Measurements from ENCODE around the gene PAK6.

PAK6 gene

GRCh38 chr15:40238532-40239403, at the start of gene PAK6:
Gene PAK6, plus strand, starts transcription at chr15:40239063. Its CDS starts 25,723 bp downstream, at chr15:40264786.
- DNase-seq (ENCODE audit: low read depth in 2 of 2): no peak

- DNase-seq (ENCODE audit: low read depth in 2 of 2): no peak
These were observed 48.3 kb upstream of the PAK6 start for GRCh38 chr15:40190591-40190990.

GRCh38 chr15:40192942-40193341, 45.9 kb upstream of the PAK6 start:
- no peak for DNase-seq (ENCODE audit: low read depth in 2 of 2)

GRCh38 chr15:40197434-40197833, 41.4 kb upstream of the PAK6 start:
- DNase-seq (ENCODE audit: low read depth in 2 of 2): no peak

GRCh38 chr15:40198355-40199085, 40.3 kb upstream of the PAK6 start:
- DNase-seq (ENCODE audit: low read depth in 2 of 2): no peak

- DNase-seq (ENCODE audit: low read depth in 2 of 2): no peak
These were observed 34.8 kb upstream of the PAK6 start for GRCh38 chr15:40204100-40204499.

- DNase-seq (ENCODE audit: low read depth in 2 of 2): no peak
These were observed 21.6 kb upstream of the PAK6 start for GRCh38 chr15:40217166-40217824.

- no peak for DNase-seq (ENCODE audit: low read depth in 2 of 2)
These were observed 19.1 kb upstream of the PAK6 start for GRCh38 chr15:40219801-40220200.

GRCh38 chr15:40222131-40222530, 16.7 kb upstream of the PAK6 start:
- DNase-seq (ENCODE audit: low read depth in 2 of 2): no peak

GRCh38 chr15:40226736-40227135, 12.1 kb upstream of the PAK6 start:
- no peak for DNase-seq (ENCODE audit: low read depth in 2 of 2)

- no peak for DNase-seq (ENCODE audit: low read depth in 2 of 2)
These were observed 9.5 kb upstream of the PAK6 start for GRCh38 chr15:40229316-40229715.

GRCh38 chr15:40229956-40230355, 8.9 kb upstream of the PAK6 start:
- no peak for DNase-seq (ENCODE audit: low read depth in 2 of 2)

- no peak for DNase-seq (ENCODE audit: low read depth in 2 of 2)
These were observed 6.2 kb upstream of the PAK6 start for GRCh38 chr15:40232625-40233070.

- DNase-seq (ENCODE audit: low read depth in 2 of 2): no peak
These were observed 4.9 kb upstream of the PAK6 start for GRCh38 chr15:40233727-40234577.

GRCh38 chr15:40234783-40235182, 4.1 kb upstream of the PAK6 start:
- no peak for DNase-seq (ENCODE audit: low read depth in 2 of 2)

- DNase-seq (ENCODE audit: low read depth in 2 of 2): no peak
These were observed 3.5 kb upstream of the PAK6 start for GRCh38 chr15:40235201-40235885.

- DNase-seq (ENCODE audit: low read depth in 2 of 2): no peak
These were observed 485 bp downstream of the PAK6 start for GRCh38 chr15:40239404-40239692.

- DNase-seq (ENCODE audit: low read depth in 2 of 2): no peak
These were observed 1.1 kb downstream of the PAK6 start for GRCh38 chr15:40239693-40240618.

GRCh38 chr15:40240619-40241221, 1.9 kb downstream of the PAK6 start:
- no peak for DNase-seq (ENCODE audit: low read depth in 2 of 2)

Data from stimulated activated CD8-positive, alpha-beta memory T cell treated with anti-CD3 and anti-CD28 coated beads, Interleukin-7, amount 100 ng/mL, for 1 hour (primary cell).